Panc1 (cell line): ENCODE measurements around the gene ALPK3. TPM values are rescaled to one million over a fixed set of nuclear protein-coding genes. Genes with fewer than 3 reads are reported as not detected.

ENCODE experiments used
- ATAC-seq: fragments of 200-7000 bp; cut with Tn5 transposase; 2 replicates; pipeline ENCODE4 v1.9.1; 2020; ENCODE audit warnings: mild to moderate bottlenecking, moderate library complexity
- BruUV-seq: library from RNA; stranded (reverse); fragments of 400-500 nt; replicated peaks from 2 replicates; lab custom pipeline; 2021; lab: Mats Ljungman, UMichigan
- CTCF ChIA-PET: fragments of 300-600 bp; sonication (Branson Sonifier 250); formaldehyde crosslinking; loops from one replicate; lab custom pipeline; 2022; ENCODE audit warnings: antibody characterized with exemption; lab: Charles Lee
- POLR2A ChIA-PET: fragments of 300-600 bp; sonication (Branson Sonifier 250); formaldehyde crosslinking; loops from one replicate; lab custom pipeline; 2022; ENCODE audit warnings: antibody characterized with exemption; lab: Charles Lee
- DNase-seq: peaks from one replicate; pipeline ENCODE4 v3.0.0-alpha.2; 2010; ENCODE audit warnings: low read depth, low spot score
- H3K27ac ChIP-seq: 2 replicates; pipeline ENCODE4 v1.5.1; 2011; ENCODE audit warnings: mild to moderate bottlenecking, low read length, inconsistent platforms
- H3K27me3 ChIP-seq: fragments of 200-500 bp; sonication (Bioruptor generic); 2 replicates; pipeline ENCODE4 v1.6.0; 2014; ENCODE audit warnings: low read length, inconsistent platforms; ENCODE audit not compliant: control insufficient read depth, insufficient read depth
- H3K36me3 ChIP-seq: fragments of 200-500 bp; sonication (Bioruptor generic); 2 replicates; pipeline ENCODE4 v1.5.1; 2014; ENCODE audit warnings: inconsistent platforms, mild to moderate bottlenecking, low read length, moderate library complexity; ENCODE audit not compliant: control insufficient read depth, insufficient read depth
- H3K4me1 ChIP-seq: 2 replicates; pipeline ENCODE4 v1.5.1; 2011; ENCODE audit warnings: inconsistent platforms, mild to moderate bottlenecking, low read length, moderate library complexity; ENCODE audit not compliant: control insufficient read depth, insufficient read depth
- H3K4me3 ChIP-seq, 2 experiments: 2 replicates each; pipeline ENCODE4 v1.5.1; 2011 to 2012; ENCODE audit warnings: low read depth in 2 of 2, low read length in 2 of 2, mild to moderate bottlenecking in 2 of 2, inconsistent platforms in 1 of 2, moderate library complexity in 1 of 2
- H3K9me3 ChIP-seq: fragments of 200-500 bp; sonication (Bioruptor generic); 2 replicates; pipeline ENCODE4 v1.5.1; 2014; ENCODE audit warnings: low read depth, mild to moderate bottlenecking, inconsistent platforms, low read length, moderate library complexity; ENCODE audit not compliant: control insufficient read depth, insufficient read depth
- POLR2AphosphoS5 ChIP-seq: IDR thresholded peaks from 2 replicates; pipeline ENCODE4 v1.6.1; 2012; ENCODE audit warnings: mild to moderate bottlenecking, low read depth, low read length, moderate library complexity
- SIN3A ChIP-seq: IDR thresholded peaks from 2 replicates; pipeline ENCODE4 v1.6.1; 2012; ENCODE audit warnings: low read depth, mild to moderate bottlenecking, low read length, moderate library complexity, borderline replicate concordance; ENCODE audit not compliant: insufficient read depth
- TCF7L2 ChIP-seq: IDR thresholded peaks from 2 replicates; pipeline ENCODE4 v1.6.1; 2011; ENCODE audit warnings: mild to moderate bottlenecking, low read depth, low read length, inconsistent platforms
- in situ Hi-C: cut with HindIII; loops from 2 replicates; pipeline ENCODE4 v1.10.0; 2016; ENCODE audit warnings: low sequenced_read_pairs, low pct_unique_long_range_greater_than_20kb
- intact Hi-C: fragments of 100-400 bp; cut with micrococcal nuclease; formaldehyde crosslinking; loops from one replicate; pipeline ENCODE4 v1.10.0; 2022; ENCODE audit not compliant: unreplicated experiment
- total RNA-seq: library from RNA; stranded (reverse); gene quantifications from one replicate; pipeline ENCODE4 v1.2.1, GENCODE V29; 2021; ENCODE audit not compliant: unreplicated experiment
- TF ChIP-seq, protein P1 (sequence below), 2 experiments: IDR thresholded peaks; 2 replicates each; pipeline ENCODE4 v1.6.1; 2011 to 2012; ENCODE audit warnings: low read depth in 2 of 2, control low read depth in 1 of 2, low read length in 1 of 2, mild to moderate bottlenecking in 1 of 2, moderate library complexity in 1 of 2; ENCODE audit not compliant: insufficient read depth in 1 of 2
- TF ChIP-seq, protein P2 (sequence below): fragments of 450-650 bp; IDR thresholded peaks from 2 replicates; pipeline ENCODE4 v1.5.1; 2017; ENCODE audit warnings: mild to moderate bottlenecking

Gene ALPK3
- total RNA-seq, 1 experiment from 2014 or later = 1.0 TPM

DNA sequence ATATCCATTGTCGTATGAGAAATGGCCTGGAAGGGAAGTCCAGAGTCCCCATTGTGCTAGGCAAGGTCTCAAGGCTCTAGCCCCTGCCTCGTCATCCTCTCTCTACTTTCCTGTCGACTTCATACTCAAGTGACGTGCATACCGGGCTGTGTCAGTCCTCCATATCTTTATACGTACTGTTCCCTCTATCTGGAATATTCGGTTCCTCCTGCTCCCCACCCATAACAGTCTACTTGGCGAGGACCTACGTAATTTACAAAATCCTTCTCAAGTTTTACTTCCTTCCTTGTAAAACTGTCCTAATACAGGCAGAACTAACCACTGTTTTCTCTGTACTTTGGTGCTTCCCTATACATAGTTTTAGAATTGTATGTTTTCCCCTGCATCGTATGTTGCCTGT is 2.2 kb upstream of the ALPK3 start:
- Histone ChIP-seq H3K27ac (no peak overlapping the region), H3K9me3 (no peaks in the 10 kb centered on the region), H3K36me3 (no peaks in the 10 kb centered on the region), H3K4me1 (no peaks in the 10 kb centered on the region), H3K27me3 (no peaks in the 10 kb centered on the region), H3K4me3 (no peak overlapping the region)
- in situ Hi-C loops = no loop called here
- TF ChIP-seq TCF7L2 (no peak), POLR2AphosphoS5 (no peak), SIN3A (no peak)
- TF ChIP-seq, protein P1, sequence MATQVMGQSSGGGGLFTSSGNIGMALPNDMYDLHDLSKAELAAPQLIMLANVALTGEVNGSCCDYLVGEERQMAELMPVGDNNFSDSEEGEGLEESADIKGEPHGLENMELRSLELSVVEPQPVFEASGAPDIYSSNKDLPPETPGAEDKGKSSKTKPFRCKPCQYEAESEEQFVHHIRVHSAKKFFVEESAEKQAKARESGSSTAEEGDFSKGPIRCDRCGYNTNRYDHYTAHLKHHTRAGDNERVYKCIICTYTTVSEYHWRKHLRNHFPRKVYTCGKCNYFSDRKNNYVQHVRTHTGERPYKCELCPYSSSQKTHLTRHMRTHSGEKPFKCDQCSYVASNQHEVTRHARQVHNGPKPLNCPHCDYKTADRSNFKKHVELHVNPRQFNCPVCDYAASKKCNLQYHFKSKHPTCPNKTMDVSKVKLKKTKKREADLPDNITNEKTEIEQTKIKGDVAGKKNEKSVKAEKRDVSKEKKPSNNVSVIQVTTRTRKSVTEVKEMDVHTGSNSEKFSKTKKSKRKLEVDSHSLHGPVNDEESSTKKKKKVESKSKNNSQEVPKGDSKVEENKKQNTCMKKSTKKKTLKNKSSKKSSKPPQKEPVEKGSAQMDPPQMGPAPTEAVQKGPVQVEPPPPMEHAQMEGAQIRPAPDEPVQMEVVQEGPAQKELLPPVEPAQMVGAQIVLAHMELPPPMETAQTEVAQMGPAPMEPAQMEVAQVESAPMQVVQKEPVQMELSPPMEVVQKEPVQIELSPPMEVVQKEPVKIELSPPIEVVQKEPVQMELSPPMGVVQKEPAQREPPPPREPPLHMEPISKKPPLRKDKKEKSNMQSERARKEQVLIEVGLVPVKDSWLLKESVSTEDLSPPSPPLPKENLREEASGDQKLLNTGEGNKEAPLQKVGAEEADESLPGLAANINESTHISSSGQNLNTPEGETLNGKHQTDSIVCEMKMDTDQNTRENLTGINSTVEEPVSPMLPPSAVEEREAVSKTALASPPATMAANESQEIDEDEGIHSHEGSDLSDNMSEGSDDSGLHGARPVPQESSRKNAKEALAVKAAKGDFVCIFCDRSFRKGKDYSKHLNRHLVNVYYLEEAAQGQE (IDR thresholded peaks at IDR 0.05; ENCODE audit: insufficient read depth in 1 of 2, low read depth in 2 of 2, low read length in 1 of 2) = no peak
- TF ChIP-seq, protein P2, sequence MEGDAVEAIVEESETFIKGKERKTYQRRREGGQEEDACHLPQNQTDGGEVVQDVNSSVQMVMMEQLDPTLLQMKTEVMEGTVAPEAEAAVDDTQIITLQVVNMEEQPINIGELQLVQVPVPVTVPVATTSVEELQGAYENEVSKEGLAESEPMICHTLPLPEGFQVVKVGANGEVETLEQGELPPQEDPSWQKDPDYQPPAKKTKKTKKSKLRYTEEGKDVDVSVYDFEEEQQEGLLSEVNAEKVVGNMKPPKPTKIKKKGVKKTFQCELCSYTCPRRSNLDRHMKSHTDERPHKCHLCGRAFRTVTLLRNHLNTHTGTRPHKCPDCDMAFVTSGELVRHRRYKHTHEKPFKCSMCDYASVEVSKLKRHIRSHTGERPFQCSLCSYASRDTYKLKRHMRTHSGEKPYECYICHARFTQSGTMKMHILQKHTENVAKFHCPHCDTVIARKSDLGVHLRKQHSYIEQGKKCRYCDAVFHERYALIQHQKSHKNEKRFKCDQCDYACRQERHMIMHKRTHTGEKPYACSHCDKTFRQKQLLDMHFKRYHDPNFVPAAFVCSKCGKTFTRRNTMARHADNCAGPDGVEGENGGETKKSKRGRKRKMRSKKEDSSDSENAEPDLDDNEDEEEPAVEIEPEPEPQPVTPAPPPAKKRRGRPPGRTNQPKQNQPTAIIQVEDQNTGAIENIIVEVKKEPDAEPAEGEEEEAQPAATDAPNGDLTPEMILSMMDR = no peak
- intact Hi-C loops = no loop called here
- ATAC-seq (no peak), DNase-seq (no peak)
- ChIA-PET POLR2A (no interaction called here), CTCF (no interaction called here)
- BruUV-seq = no TSS peak

DNA sequence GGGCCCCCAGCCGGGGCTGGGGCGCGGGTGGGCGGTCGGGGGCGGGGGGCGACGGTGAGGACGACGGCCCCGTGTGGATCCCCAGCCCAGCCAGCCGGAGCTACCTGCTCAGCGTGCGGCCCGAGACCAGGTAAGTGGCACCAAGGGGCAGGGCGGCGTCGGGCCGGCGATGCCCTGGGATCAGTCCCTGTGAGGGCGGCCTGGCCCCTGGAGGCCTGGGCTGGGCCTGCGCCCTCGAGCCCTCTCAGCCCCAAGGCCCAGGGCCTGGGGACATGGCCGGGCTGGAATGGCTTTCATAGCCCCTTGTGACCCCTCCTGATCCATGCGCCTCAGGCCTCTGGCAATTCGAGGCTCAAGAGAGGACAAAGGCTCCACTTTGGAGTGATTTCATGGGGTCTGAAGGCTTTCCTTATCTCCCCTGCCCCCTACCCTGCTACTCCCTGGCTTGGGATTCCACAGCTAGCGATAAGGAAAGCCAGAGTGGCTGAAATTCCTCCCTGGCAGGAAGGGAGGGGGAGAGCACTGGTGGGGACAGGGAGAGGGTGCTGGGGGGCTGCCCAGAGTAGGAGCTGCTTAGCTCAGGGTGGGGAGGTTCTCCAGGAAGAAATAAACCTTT is 418 bp downstream of the ALPK3 start:
- no peaks in the 10 kb centered on the region for H3K4me1 ChIP-seq
- TF ChIP-seq TCF7L2 (no peak), SIN3A (no peak), POLR2AphosphoS5 (no peak)
- TF ChIP-seq, protein P2 = no peak
- TF ChIP-seq, protein P1 (IDR thresholded peaks at IDR 0.05; ENCODE audit: insufficient read depth in 1 of 2, low read depth in 2 of 2, low read length in 1 of 2) = no peak
- DNase-seq (no peak), ATAC-seq (peak; percentile 56; the same call in 1 of the 2 replicates)
- no peaks in the 10 kb centered on the region for H3K36me3 ChIP-seq
- ChIA-PET POLR2A (no interaction called here), CTCF (no interaction called here)
- H3K4me3 ChIP-seq = no peak overlapping the region
- H3K27me3 ChIP-seq = no peaks in the 10 kb centered on the region
- no peak overlapping the region for H3K27ac ChIP-seq
- in situ Hi-C loops = no loop called here
- no TSS peak for BruUV-seq
- intact Hi-C loops = no loop called here
- no peaks in the 10 kb centered on the region for H3K9me3 ChIP-seq
